GM23248 (cell line): ENCODE data around the gene RACK1. TPM values are rescaled to one million over a fixed set of nuclear protein-coding genes. Genes with fewer than 3 reads are reported as not detected.

Source experiments
- DNase-seq: peaks from one replicate; pipeline ENCODE4 v3.0.0-alpha.2; 2015
- H2AFZ ChIP-seq: fragments of 200-600 bp; sonication (generic); 2 replicates; pipeline ENCODE4 v1.6.1; 2016; ENCODE audit warnings: antibody characterized with exemption
- H3F3A ChIP-seq: fragments of 200-600 bp; sonication (generic); 2 replicates; pipeline ENCODE4 v1.6.1; 2016; ENCODE audit warnings: mild to moderate bottlenecking, antibody characterized with exemption, mixed run types; ENCODE audit not compliant: insufficient read depth
- H3K27ac ChIP-seq: fragments of 200-600 bp; sonication (generic); 2 replicates; pipeline ENCODE4 v1.5.1; 2016; ENCODE audit warnings: mild to moderate bottlenecking
- H3K27me3 ChIP-seq: fragments of 200-600 bp; sonication (generic); replicated peaks from 2 replicates; pipeline ENCODE4 v1.6.1; 2016; ENCODE audit warnings: mild to moderate bottlenecking; ENCODE audit not compliant: insufficient read depth
- H3K36me3 ChIP-seq: fragments of 200-600 bp; sonication (generic); 2 replicates; pipeline ENCODE4 v1.6.1; 2016; ENCODE audit warnings: low read depth, mild to moderate bottlenecking
- H3K4me1 ChIP-seq: fragments of 200-600 bp; sonication (generic); 2 replicates; pipeline ENCODE4 v1.6.1; 2016; ENCODE audit warnings: mild to moderate bottlenecking; ENCODE audit not compliant: insufficient read depth
- H3K4me2 ChIP-seq: fragments of 200-600 bp; sonication (generic); one replicate; pipeline ENCODE4 v1.6.1; 2016; ENCODE audit warnings: mild to moderate bottlenecking; ENCODE audit not compliant: unreplicated experiment
- H3K4me3 ChIP-seq: fragments of 200-600 bp; sonication (generic); 2 replicates; pipeline ENCODE4 v1.5.1; 2016; ENCODE audit warnings: mild to moderate bottlenecking
- H3K79me2 ChIP-seq: fragments of 200-600 bp; sonication (generic); 2 replicates; pipeline ENCODE4 v1.6.1; 2016; ENCODE audit warnings: mild to moderate bottlenecking; ENCODE audit not compliant: insufficient read depth
- H3K9ac ChIP-seq: fragments of 200-600 bp; sonication (generic); 2 replicates; pipeline ENCODE4 v1.6.1; 2016; ENCODE audit warnings: mild to moderate bottlenecking
- H3K9me2 ChIP-seq: fragments of 200-600 bp; sonication (generic); 2 replicates; pipeline ENCODE4 v1.6.1; 2016; ENCODE audit warnings: mixed run types, mild to moderate bottlenecking, moderate library complexity; ENCODE audit not compliant: insufficient read depth
- H3K9me3 ChIP-seq: fragments of 200-600 bp; sonication (generic); one replicate; pipeline ENCODE4 v1.6.1; 2017; ENCODE audit warnings: low read depth
- H4K20me1 ChIP-seq: fragments of 200-600 bp; sonication (generic); 2 replicates; pipeline ENCODE4 v1.6.0; 2016; ENCODE audit not compliant: insufficient read depth
- EZH2 ChIP-seq: fragments of 200-600 bp; sonication (generic); IDR thresholded peaks from 2 replicates; pipeline ENCODE4 v1.6.1; 2018; ENCODE audit warnings: antibody characterized with exemption, mild to moderate bottlenecking; ENCODE audit not compliant: insufficient read depth, poor library complexity, severe bottlenecking
- EZH2phosphoT487 ChIP-seq: fragments of 200-600 bp; sonication (generic); IDR thresholded peaks from 2 replicates; pipeline ENCODE4 v1.6.1; 2018; ENCODE audit warnings: antibody characterized with exemption, moderate library complexity, mild to moderate bottlenecking, low read depth; ENCODE audit not compliant: insufficient read depth
- WGBS, 2 experiments: methylation state at CpG; one replicate each; pipeline ENCODE4 v1.1.6; 2015 to 2017; ENCODE audit warnings: low lambda C conversion rate in 2 of 2, low coverage in 1 of 2; ENCODE audit errors: missing lambda C conversion rate in 2 of 2; 5-methylcytosine and 5-hydroxymethylcytosine counted together
- in situ Hi-C: fragments of 300-500 bp; cut with MboI; formaldehyde crosslinking; loops from 2 replicates; pipeline ENCODE4 v1.15.0; 2020
- microRNA-seq: library from miRNA; unstranded; fragments of <30 nt; microRNA quantifications from one replicate; pipeline ENCODE4, GENCODE V29; 2016; ENCODE audit warnings: borderline number of aligned reads
- polyA plus RNA-seq: library from polyadenylated mRNA; unstranded; fragments of >200 nt; fragmentation: Nextera tagmentation; extraction: Ambion mirVana; gene quantifications from 2 replicates; pipeline ENCODE4 v1.2.1, GENCODE V29; 2016
- small RNA-seq: library from RNA; depleted of rRNA; stranded (forward); fragments of <200 nt; gene quantifications from one replicate; pipeline ENCODE3, GENCODE V24; 2014; ENCODE audit warnings: low read depth, low replicate concordance
- total RNA-seq: library from RNA; depleted of rRNA; stranded (reverse); fragments of >200 nt; shearing (Covaris generic); gene quantifications from 2 replicates; pipeline ENCODE4 v1.2.3, GENCODE V29; 2014; rRNA removed

Gene RACK1
- total and polyA plus RNA-seq, 2 experiments from 2014 or later: 837 to 3,224 TPM

DNA sequence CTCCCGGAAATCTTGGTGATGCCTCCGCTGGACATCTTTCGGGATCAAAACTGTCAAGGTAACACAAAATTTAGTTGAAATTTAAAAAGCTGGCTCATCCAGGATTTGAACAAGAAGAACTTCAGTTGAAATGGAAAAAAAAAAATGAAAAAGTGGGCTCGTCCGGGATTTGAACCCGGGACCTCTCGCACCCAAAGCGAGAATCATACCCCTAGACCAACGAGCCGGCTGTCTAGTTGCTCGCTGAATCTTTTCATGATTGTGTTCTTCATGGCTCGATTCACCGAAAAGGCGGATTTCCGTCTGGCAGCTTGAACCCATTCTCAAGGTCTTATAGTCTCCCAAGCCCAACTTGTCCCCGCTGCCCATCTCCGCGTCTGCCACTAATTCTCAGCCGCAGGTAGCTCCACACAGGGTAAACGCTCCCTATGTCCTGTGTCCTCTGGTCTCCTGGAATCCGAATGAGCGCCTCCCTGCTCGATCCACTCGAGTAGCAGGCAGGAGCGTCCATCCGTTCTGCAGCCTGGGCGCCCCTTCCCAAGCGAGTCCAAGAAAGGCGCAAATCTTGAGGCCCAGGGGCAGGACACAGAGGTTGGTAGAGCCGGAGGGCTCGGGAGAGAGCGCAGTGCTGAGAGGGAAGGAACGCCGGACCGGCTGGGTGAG is 54.9 kb downstream of the RACK1 start:
- Histone ChIP-seq H3K9me3 (no peaks in the 10 kb centered on the region), H3K4me1 (no peaks in the 10 kb centered on the region), H3K27me3 (no peaks in the 10 kb centered on the region), H3K9me2 (no peaks in the 10 kb centered on the region), H3K27ac (peak overlapping the region; percentile 71), H3K4me2 (peak overlapping the region; percentile 97), H3K4me3 (peak overlapping the region; percentile 87), H3K36me3 (no peaks in the 10 kb centered on the region), H3F3A (0 out of 2 replicates have a peak, but pooled peaks cover 1% of the 10 kb centered on the region), H4K20me1 (no peaks in the 10 kb centered on the region), H3K9ac (peak overlapping the region; percentile 77), H3K79me2 (no peaks in the 10 kb centered on the region), H2AFZ (peak overlapping the region; percentile 84)
- in situ Hi-C loops: no loop called here
- WGBS, 2 experiments: 0 to 1% methylated on average over 34 to 35 of the region's 35 CpGs
- DNase-seq: peak; percentile 81
- TF ChIP-seq EZH2phosphoT487 (no peak), EZH2 (no peak)

DNA sequence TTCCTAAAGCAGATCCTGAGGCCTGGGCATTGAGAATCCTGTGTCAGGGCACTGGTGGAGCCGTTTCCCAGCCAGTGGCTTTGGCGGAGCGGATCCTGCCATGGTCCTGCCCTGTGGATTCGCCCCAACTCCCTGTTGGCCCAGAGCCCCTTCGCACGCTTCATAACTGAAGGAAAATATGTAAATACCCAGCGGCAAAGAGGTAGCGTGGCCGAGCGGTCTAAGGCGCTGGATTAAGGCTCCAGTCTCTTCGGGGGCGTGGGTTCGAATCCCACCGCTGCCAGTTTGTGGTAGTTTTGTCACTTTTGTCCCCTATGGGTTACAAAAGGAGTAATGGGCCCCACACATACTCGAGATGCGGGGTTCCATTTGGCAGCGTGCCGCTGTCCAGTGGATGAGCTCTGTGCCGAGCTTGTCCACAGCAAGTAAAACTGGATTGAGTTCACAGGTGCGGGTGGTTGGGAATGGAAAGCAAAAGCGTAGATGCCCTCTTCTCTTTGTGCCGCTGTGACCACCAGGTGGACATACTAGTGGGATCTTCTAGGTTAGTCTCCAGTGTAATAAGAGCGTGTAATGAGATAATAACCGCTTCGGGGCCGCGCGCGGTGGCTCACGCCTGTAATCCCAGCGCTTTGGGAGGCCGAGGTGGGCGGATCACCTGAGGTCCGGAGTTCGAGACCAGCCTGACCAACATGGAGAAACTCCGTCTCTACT is 56.0 kb downstream of the RACK1 start:
- Histone ChIP-seq H3K27ac (peak overlapping the region; percentile 71), H3K4me1 (no peaks in the 10 kb centered on the region), H3K9me2 (no peaks in the 10 kb centered on the region), H3K9me3 (no peaks in the 10 kb centered on the region), H3K36me3 (no peaks in the 10 kb centered on the region), H3K4me2 (peak overlapping the region; percentile 70), H3K79me2 (no peaks in the 10 kb centered on the region), H3K27me3 (no peaks in the 10 kb centered on the region), H3F3A (peaks cover 6% of the 10 kb centered on the region), H3K4me3 (peak overlapping the region; percentile 87), H4K20me1 (no peaks in the 10 kb centered on the region), H3K9ac (peak overlapping the region; percentile 59), H2AFZ (peak overlapping the region; percentile 85)
- DNase-seq: peak; percentile 86
- in situ Hi-C loops: no loop called here
- WGBS, 2 experiments: 4 to 6% methylated on average over 37 of the region's 37 CpGs
- TF ChIP-seq EZH2: no peak
- no peak for TF ChIP-seq EZH2phosphoT487

DNA sequence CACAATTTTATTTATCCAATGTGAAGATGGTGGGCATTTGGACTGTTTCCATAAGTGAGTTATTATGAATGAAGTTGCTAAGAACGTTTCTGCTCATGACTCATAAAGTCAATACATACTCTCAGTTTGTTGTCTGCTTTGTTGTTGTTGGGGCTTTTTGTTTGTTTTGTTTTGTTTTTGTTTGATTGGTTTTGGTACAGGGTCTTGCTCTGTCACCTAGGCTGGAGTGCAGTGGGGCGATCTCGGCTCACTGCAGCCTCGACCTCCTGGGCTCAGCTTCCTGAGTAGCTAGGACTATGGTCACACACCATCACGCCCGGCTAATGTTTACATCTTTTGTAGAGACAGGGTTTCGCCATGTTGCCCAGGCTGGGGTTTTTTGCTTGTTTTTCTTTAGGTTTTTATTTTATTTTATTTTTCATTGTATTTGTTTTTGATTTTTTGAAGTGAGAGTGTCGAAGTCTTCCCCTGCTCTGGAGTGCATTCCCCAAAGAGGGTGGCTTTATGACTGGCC is 56.7 kb downstream of the RACK1 start:
- Histone ChIP-seq H3F3A (peaks cover 12% of the 10 kb centered on the region), H3K9me2 (no peaks in the 10 kb centered on the region), H2AFZ (peak overlapping the region; percentile 85), H3K4me1 (no peaks in the 10 kb centered on the region), H3K4me3 (peak overlapping the region; percentile 87), H3K9ac (peak overlapping the region; percentile 59), H3K27me3 (no peaks in the 10 kb centered on the region), H3K27ac (peak overlapping the region; percentile 62), H3K9me3 (no peaks in the 10 kb centered on the region), H3K36me3 (no peaks in the 10 kb centered on the region), H4K20me1 (no peaks in the 10 kb centered on the region), H3K4me2 (peak overlapping the region; percentile 70), H3K79me2 (no peaks in the 10 kb centered on the region)
- 13 to 19% methylated on average over 8 of the region's 8 CpGs for WGBS, 2 experiments
- TF ChIP-seq EZH2 (no peak), EZH2phosphoT487 (no peak)
- in situ Hi-C loops: no loop called here
- peak; percentile 58 for DNase-seq

Small RNAs within 50 kb of the gene (microRNA-seq; reads per million reads assigned to microRNA genes)
- gene MIR4638: 2.6 reads per million

Small RNAs within 50 kb of the gene (small RNA-seq; reads per million reads assigned to genes)
- gene MIR4638: not detected
- not detected for gene SNORD95
- gene SNORD96A: not detected

Other genes starting within 250 kb of the RACK1 start
- gene BTNL9, start 203.6 kb downstream of the RACK1 start, total RNA-seq: not detected in 2 replicates
- not detected in 2 replicates for gene BTNL9, start 203.6 kb downstream of the RACK1 start, polyA plus RNA-seq
- gene OR2V1, start 112.7 kb downstream of the RACK1 start, total RNA-seq: not detected in 2 replicates
- gene OR2V1, start 112.7 kb downstream of the RACK1 start, polyA plus RNA-seq: not detected in 2 replicates
- not detected in 2 replicates for gene OR2V2, start 96.3 kb downstream of the RACK1 start, total RNA-seq
- gene OR2V2, start 96.3 kb downstream of the RACK1 start, polyA plus RNA-seq: not detected in 2 replicates
- gene TRIM7, start 38.7 kb downstream of the RACK1 start, total RNA-seq: 1.4 and 6.8 TPM in 2 replicates
- gene TRIM7, start 38.7 kb downstream of the RACK1 start, polyA plus RNA-seq: 2.5 and 3.1 TPM in 2 replicates
- 17.5 and 18.6 TPM in 2 replicates for gene TRIM41, start 20.6 kb downstream of the RACK1 start, total RNA-seq
- gene TRIM41, start 20.6 kb downstream of the RACK1 start, polyA plus RNA-seq: 3.8 and 4.3 TPM in 2 replicates
- 6.6 and 7.8 TPM in 2 replicates for gene TRIM52, start 17.2 kb upstream of the RACK1 start, total RNA-seq
- 4.1 and 5.3 TPM in 2 replicates for gene TRIM52, start 17.2 kb upstream of the RACK1 start, polyA plus RNA-seq
- not detected in 2 replicates for gene OR4F3, start 123.4 kb upstream of the RACK1 start, total RNA-seq
- gene OR4F3, start 123.4 kb upstream of the RACK1 start, polyA plus RNA-seq: not detected in 2 replicates